ENCODE data around the gene LALBA. TPM values are rescaled to one million over a fixed set of nuclear protein-coding genes. Genes with fewer than 3 reads are reported as not detected.
"Not testable (repeated sequence)": the region's sequence is repeated elsewhere in the genome, so short reads cannot be mapped to it uniquely, and the experiment has no call there.

The LALBA gene
- not detected for total RNA-seq
- long read RNA-seq, result 0 reads

- no peak for DNase-seq (ENCODE audit: low spot score)
Measured at GRCh38 chr12:48569946-48570345, at the start of gene LALBA. Gene LALBA, minus strand, starts transcription at chr12:48570046. Its CDS starts 26 bp downstream, at chr12:48570020.

DNA sequence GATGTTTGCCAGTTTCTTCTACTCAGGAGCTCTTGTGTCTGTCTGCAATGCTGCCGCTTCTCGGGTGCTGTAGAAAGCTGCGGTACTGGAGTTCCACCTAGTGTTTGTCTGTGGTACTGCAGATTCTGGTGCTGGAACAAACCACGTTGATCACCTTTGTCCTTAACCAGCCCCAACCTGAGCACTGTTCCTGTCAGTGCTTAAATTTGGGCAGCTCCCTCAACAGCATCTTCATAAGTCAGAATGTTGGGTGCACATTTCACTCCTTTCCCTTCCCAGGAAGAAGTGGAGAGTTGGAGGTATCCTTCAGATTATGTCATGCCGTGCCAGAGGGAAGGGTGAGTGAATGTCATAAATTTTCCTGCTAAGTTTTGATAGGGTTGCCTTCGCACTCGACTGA, 48.7 kb upstream of the LALBA start:
- no peak for DNase-seq (ENCODE audit: low spot score)

GRCh38 chr12:48615681-48616080, 45.8 kb upstream of the LALBA start:
- no peak for DNase-seq (ENCODE audit: low spot score)

DNA sequence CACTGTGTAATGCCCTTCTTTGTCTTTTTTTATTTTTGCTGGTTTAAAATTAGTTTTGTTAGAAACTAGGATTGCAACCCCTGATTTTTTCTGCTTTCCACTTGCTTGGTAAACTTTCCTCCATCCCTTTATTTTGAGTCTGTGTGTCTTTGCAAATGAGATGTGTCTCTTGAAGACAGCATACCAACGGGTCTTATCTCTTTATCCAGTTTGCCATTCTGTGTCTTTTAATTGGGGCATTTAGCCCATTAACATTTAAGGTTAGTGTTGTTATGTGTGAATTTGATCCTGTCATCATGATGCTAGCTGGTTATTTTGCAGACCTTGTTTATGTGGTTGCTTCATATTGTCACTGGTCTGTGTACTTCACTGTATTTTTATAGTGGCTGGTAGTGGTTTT, 43.5 kb upstream of the LALBA start:
- DNase-seq (ENCODE audit: low spot score), result no peak

DNA sequence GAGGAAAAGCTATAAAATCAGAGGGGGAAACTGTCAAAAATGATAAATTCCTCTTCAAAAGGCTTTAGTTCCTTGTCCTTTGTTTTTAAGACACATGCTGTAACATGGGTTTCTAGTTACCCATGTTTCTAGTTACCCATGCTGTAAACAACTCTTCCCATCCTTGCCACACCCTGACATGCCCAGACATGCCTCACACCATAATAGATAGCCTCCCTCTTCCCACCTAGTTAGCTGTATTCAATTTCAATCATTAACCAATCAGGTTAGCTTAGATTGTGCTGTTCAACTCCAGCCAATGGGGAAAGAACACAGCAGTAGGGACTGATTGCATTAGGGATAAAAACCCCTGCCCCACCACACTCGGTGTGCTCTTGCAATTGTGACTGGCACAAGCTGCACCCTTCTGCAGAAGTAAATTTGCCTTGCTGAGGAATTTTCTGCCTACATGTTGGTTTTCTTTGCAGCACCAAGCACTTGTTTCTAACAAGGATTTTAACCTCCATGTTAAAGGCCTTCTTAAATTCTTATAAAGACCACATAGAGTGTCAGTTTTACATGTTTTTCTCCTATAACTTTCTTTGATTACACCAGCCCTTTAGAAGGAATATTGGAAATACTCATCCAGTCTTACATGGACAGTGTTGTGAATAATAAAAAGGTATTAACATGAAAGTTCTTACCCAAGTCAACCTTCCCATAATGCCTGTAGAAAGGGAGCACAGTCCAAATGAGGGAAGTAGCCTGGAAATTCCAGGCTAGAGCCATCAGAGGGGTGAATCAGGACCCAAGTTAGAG, 32.5 kb upstream of the LALBA start:
- no peak for DNase-seq (ENCODE audit: low spot score)

DNA sequence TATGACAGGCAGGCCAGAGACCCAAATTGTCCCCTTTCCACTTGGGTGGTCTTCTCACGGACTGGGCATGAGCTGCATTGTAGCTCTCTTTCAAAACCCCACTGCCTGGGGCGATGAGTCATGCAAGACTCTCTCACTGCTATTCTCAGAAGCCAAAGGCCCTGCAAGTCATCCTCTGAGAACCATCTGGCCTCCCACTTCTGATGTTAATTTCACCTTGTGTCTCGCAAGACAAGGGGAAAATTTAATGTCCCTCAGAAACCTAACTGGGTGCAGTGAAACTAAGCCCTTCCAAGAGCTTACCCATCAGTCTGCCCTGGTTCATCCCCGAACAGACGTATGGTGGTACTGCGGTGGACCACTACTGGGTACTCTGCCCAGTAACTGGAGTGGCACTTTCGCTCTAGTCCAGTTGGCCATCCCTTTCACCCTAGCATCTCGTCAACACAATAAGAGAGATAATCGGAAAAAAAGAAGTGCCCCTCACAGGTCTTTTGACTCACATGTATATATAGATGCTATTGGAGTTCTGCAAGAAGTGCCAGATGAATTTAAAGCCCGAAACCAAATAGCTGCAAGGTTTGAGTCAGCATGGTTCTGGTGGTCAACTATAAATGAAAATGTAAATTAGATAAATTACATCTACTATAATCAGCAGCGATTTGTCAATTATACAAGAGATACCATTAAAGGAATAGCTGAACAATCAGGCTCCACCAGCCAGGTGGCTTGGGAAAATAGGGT, 31.3 kb upstream of the LALBA start:
- no peak for DNase-seq (ENCODE audit: low spot score)

DNA sequence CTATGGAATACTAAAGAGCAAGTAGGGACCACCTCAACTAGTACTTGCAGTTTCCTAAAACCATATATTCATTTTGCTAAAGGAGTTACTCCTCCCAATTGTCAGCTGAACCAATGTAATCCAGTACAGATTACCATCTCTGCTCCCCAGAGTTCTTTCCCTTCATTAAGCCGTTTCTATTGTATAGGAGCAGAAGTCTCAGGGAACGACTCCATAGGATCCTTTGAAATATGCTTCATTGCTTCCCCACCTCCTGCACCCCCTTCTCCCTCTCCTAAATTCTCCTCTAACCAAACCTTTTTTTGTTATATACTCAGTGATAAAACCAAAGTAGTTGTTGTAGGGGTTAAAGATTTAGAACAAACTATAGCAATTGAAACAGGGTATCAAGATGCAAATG, 30.7 kb upstream of the LALBA start:
- DNase-seq (ENCODE audit: low spot score), result no peak

- DNase-seq (ENCODE audit: low spot score), result no peak
Measured at GRCh38 chr12:48592591-48593086, 22.8 kb upstream of the LALBA start.

- DNase-seq (ENCODE audit: low spot score), result no peak
Measured at GRCh38 chr12:48586361-48586760, 16.5 kb upstream of the LALBA start.

GRCh38 chr12:48583728-48584127, 13.9 kb upstream of the LALBA start:
- no peak for DNase-seq (ENCODE audit: low spot score)

DNA sequence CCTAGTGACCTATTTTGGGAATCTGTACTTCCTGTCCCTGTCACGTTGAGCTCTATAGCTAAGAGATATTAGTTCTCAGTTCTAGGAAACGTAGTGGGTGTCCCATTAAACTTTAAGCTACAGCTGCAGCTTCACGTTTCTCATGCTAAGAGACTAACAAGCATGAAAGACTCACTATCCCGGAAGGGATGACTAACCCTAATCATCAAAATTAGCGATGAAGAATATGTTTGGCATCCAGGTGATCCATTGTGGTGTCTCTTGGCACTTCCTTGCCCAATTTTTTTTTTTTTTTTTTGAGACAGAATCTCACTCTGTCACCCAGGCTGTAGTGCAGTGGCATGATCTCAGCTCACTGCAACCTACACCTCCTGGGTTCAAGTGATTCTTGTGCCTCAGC, 11.0 kb upstream of the LALBA start:
- no peak for DNase-seq (ENCODE audit: low spot score)

GRCh38 chr12:48572326-48572725, 2.5 kb upstream of the LALBA start:
- no peak for DNase-seq (ENCODE audit: low spot score)

DNA sequence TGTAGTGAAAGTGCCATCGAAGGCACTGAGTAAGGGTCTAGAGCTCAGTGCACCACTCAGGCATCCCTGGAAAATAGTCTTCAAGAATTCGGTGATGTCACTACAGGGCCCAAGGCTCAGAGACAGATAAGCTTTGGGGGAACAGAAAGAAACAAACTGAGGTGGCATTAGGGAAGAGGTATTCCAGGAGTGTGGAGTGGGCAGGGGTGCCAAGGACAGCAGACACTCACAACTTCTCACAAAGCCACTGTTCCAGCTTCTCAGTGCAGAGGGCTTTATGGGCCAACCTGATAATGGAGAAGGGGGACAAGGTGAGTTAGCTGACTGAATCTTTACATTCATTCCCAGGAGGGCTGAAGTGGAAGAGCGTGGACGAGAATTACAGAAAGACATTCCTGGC, 2.1 kb downstream of the LALBA start:
- DNase-seq (ENCODE audit: low spot score), result no peak

DNA sequence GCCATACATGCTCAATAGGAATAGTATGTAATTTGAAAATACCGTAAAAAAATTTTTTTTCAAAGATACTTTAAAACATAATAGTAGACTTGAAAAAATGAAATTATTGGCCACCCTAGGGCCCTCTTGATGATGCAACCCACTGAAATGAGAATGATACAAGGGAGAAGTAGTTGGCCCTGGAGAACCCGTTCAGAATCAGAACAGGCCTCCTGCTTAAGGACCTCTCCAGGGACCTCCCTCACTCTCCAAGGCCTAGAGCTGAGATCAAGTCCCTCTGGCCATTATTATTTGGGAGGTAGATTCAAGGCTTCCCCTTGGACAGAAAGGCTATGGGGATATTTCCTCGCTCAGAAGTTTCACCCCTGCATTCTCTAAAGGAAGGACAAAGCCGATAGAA, 11.9 kb downstream of the LALBA start:
- DNase-seq (ENCODE audit: low spot score), result no peak

GRCh38 chr12:48556631-48557030, 13.2 kb downstream of the LALBA start:
- no peak for DNase-seq (ENCODE audit: low spot score)

- not testable (repeated sequence) for DNase-seq (ENCODE audit: low spot score)
Measured at GRCh38 chr12:48553666-48554343, 16.0 kb downstream of the LALBA start.

GRCh38 chr12:48551636-48552035, 18.2 kb downstream of the LALBA start:
- DNase-seq (ENCODE audit: low spot score), result not testable (repeated sequence)

DNA sequence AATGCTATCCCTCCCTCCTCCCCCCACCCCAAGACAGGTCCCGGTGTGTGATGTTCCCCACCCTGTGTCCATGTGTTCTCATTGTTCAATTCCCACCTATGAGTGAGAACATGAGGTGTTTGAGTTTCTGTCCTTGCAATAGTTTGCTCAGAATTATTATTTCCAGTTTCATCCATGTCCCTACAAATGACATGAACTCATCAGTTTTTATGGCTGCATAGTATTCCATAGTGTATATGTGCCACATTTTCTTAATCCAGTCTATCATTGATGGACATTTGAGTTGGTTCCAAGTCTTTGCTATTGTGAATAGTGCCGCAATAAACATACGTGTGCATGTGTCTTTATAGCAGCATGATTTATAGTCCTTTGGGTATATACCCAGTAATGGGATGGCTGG, 22.8 kb downstream of the LALBA start:
- DNase-seq (ENCODE audit: low spot score), result not testable (repeated sequence)

DNA sequence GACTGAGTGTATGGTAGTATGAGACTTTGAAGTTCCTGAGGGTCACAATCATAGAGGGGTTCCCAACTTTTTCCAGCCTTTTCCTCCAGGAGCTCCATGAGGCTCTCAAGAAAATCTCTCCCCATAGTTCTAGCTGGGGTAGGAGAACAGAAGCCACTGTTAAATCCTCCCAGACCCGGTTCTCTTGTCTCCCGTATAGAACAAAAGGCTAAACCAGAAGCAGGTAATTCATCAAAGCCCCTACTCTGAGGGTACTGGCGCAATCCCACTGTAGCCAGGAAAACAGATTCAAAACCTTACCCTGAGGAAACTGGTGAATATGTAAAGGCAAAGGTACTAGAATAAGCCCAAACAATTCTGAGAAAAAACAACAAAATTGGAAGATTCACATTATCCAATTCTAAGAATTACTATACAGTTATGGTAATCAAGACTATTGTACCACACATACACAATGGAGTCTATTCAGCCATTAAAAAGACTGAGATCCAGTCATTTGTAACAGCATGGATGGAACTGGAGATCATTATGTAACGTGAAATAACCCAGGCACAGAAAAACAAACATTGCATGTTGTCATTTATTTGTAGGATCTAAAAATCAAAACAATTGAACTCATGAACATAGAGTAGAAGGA, 23.9 kb downstream of the LALBA start:
- no peak for DNase-seq (ENCODE audit: low spot score)

- no peak for DNase-seq (ENCODE audit: low spot score)
Measured at GRCh38 chr12:48542300-48542928, 27.4 kb downstream of the LALBA start.

DNA sequence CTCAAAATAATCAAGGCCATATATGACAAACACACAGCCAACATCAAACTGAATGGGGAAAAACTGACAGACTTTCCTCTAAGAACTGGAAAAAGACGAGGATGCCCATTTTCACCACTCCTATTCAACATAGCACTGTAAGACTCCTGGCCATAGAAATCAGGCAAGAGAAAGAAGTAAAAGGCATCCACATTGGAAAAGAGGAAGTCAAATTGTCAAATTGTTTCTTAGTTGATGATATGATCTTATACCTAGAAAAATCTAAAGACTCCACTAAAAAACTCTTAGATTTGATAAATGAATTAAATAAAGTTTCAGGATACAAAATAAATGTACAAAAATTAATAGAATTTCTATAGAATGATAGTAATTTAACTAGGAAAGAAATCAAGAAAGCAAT, 33.2 kb downstream of the LALBA start:
- DNase-seq (ENCODE audit: low spot score), result no peak
